ENCODE results near the gene CRYGD. TPM values are rescaled to one million over a fixed set of nuclear protein-coding genes. Genes with fewer than 3 reads are reported as not detected.
"Not testable (repeated sequence)": the region's sequence is repeated elsewhere in the genome, so short reads cannot be mapped to it uniquely, and the experiment has no call there.

Gene CRYGD
- total RNA-seq, 1 experiment from 2014 or later: 5.2 TPM

DNA sequence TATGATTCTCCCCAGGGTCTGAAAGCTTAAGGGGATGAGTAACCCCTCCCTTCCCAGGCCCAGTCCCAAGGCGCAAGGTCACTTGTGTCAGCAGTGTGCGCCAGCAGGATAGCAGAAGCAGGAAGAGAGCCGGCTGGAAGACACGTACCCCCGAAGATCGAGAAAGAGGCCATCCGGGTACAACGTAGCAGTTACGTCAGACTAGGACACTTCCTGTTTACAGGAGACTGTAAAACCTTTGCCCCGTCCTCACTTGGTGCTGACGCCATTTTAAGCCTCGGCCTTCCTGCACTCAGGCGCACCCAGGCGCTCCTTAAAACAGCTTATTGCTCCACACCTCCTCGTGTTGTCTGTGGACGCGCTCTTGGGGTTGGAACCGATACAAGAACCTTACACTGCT, 15.1 kb upstream of the CRYGD start:
- Histone ChIP-seq H3K4me3 (ENCODE audit: insufficient read depth, low read depth, low read length) (no peak overlapping the region), H3K36me3 (replicated peaks; ENCODE audit: control insufficient read depth, insufficient read depth, low read length) (no peaks in the 10 kb centered on the region), H3K27me3 (ENCODE audit: control insufficient read depth, insufficient read depth, low read length) (no peaks in the 10 kb centered on the region)
- DNase-seq: no peak

DNA sequence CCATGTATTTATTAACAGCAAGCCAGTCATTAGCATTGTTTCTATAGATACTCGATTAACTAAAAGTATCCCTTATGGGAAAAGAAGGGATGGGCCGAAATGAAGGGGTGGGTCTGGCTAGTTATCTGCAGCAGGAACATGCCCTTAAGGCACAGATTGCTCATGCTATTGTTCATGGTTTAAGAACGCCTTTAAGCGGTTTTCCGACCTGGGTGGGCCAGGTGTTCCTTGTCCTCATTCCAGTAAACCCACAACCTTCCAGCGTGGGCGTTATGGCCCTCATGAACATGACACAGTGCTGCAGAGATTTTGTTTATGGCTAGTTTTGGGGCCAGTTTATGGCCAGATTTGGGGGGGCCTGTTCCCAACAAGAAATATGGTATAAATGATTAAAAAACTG, 14.0 kb upstream of the CRYGD start:
- H3K36me3 ChIP-seq (replicated peaks; ENCODE audit: control insufficient read depth, insufficient read depth, low read length); DNase-seq; H3K4me3 ChIP-seq (ENCODE audit: insufficient read depth, low read depth, low read length): not testable (repeated sequence)

GRCh38 chr2:208136716-208137094, 12.4 kb upstream of the CRYGD start:
- H3K36me3 ChIP-seq (replicated peaks; ENCODE audit: control insufficient read depth, insufficient read depth, low read length): no peaks in the 10 kb centered on the region
- DNase-seq: no peak
- no peak overlapping the region for H3K4me3 ChIP-seq (ENCODE audit: insufficient read depth, low read depth, low read length)
- no peaks in the 10 kb centered on the region for H3K27me3 ChIP-seq (ENCODE audit: control insufficient read depth, insufficient read depth, low read length)

More for the DNA sequence above, 14.0 kb upstream of the CRYGD start:
- H3K27me3 ChIP-seq (ENCODE audit: control insufficient read depth, insufficient read depth, low read length): not testable (repeated sequence)

GRCh38 chr2:208135794-208136715, 11.7 kb upstream of the CRYGD start:
- Histone ChIP-seq H3K36me3 (replicated peaks; ENCODE audit: control insufficient read depth, insufficient read depth, low read length) (no peaks in the 10 kb centered on the region), H3K4me3 (ENCODE audit: insufficient read depth, low read depth, low read length) (no peak overlapping the region), H3K27me3 (ENCODE audit: control insufficient read depth, insufficient read depth, low read length) (no peaks in the 10 kb centered on the region)
- no peak for DNase-seq

DNA sequence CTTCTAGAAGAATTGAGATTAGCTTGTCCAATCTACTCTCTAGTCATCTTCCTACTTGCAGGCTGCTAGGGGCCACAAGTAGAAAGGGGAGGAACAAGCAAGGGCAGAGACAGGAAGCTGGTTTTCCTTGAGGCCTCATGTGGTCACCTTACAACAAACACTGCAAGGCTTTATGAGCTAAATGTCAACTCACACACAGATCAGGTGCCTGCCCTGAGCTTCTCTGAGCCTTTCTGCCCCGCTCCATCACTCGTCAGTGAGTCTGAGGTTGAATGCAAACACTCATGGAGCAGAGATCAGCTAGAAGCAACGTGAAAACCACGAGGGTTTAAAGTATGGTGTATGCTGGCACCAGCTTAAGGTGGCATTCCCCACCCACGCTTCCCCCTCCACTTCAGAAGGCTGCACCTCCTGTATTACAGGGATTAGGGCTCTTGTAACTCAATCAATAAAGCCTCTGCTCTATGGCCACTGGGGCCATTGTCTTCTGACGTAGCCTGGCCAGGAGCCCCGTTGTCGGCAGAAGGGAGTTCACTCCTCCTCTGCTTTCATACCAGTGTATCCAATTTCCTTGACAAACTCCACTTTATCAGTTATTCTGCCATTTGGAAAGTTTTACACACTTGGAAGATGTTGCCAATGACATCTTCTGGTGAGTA, 10.7 kb upstream of the CRYGD start:
- Histone ChIP-seq H3K4me3 (ENCODE audit: insufficient read depth, low read depth, low read length) (no peak overlapping the region), H3K36me3 (replicated peaks; ENCODE audit: control insufficient read depth, insufficient read depth, low read length) (no peaks in the 10 kb centered on the region), H3K27me3 (ENCODE audit: control insufficient read depth, insufficient read depth, low read length) (no peaks in the 10 kb centered on the region)
- DNase-seq: no peak

DNA sequence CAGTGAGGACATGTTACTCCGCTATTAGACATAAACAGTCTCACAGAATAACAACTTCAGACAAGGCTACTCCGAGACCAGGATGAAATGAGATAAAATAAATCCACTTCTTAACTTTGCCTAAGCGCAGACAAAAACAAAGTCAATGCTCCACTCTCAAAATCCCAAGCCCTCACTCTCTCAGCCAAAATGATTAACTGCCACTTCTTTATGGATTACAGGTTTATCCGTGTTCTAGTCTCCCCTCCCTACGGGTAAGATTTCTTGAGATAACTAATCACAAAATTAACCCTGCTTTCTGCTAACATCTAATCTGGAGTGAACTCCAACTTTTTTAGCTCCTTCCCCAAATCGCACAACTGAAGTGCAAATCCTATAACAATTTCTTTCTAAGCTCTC, 6.4 kb upstream of the CRYGD start:
- no peak for DNase-seq
- no peak overlapping the region for H3K4me3 ChIP-seq (ENCODE audit: insufficient read depth, low read depth, low read length)
- H3K27me3 ChIP-seq (ENCODE audit: control insufficient read depth, insufficient read depth, low read length): no peaks in the 10 kb centered on the region
- no peaks in the 10 kb centered on the region for H3K36me3 ChIP-seq (replicated peaks; ENCODE audit: control insufficient read depth, insufficient read depth, low read length)

DNA sequence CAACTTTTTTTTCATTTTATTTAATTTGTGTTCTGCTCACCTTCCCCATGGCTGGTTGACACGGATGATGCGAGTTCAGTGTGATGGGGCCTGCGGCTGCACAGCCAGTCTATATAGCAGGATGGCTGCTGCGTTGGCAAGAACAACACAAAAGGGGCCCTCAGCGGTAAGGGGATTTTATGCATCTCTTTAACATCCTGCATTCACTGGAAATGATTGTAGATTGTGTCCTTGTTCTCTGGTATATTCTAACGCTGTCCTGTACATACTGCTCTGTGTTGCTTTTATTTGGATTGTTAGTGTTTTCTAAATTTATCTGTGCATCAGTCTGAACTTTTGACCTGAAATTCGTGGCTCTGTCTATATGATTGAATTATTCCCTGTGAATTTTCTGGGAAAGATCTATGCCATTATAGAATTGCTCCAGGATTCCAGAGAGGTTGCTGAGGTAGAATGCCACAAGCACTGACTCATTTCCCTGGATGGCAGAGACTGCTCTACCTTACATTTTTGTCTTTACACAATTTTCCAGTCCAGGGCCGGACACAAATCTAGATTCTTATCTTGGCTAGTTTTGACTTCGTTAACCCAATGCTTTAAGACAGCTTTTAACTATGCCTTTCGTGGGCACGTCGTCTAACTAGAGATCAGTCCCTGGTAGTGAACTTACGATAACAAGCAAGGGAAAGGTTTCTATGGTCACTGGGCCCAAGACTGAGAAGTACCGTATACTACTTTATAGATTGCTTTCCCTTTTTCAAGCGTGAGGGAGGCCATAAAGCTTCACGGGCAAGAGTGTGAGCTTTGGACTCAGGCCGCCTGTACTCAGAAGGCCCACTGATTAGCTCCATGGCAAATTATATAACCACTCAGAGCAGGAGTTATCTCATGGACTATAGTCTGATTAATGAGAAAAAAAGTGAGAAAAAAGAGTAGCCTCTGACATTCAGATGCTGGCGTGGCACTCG, 5.7 kb upstream of the CRYGD start, which contains the start of gene CRYGC:
Gene CRYGC, minus strand, starts transcription at position 85 of the 968 bp plus-strand sequence. Its CDS starts 36 bp downstream, at position 49.
- DNase-seq: no peak
- Histone ChIP-seq H3K36me3 (replicated peaks; ENCODE audit: control insufficient read depth, insufficient read depth, low read length) (no peaks in the 10 kb centered on the region), H3K4me3 (ENCODE audit: insufficient read depth, low read depth, low read length) (no peak within 1 kb of the TSS), H3K27me3 (ENCODE audit: control insufficient read depth, insufficient read depth, low read length) (no peaks in the 10 kb centered on the region)

DNA sequence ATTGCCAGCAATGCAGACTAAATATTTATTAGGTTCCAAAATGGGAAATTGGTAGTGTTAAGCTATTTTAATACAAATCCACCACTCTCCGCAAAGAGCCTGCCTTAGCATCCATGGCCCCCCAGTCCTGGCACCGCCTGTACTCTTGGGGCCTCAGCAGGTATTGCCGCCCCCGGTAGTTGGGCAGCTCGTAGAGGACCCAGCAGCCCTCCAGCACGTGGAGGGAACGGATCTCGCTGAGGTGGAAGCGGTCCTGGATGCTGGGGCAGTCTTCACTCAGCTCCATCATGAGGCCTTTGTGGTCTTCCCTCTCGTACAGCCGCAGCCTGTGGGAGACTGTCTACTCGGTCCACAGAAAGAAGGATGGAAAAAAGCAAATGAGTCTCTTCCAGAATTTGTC, 3.8 kb upstream of the CRYGD start:
- DNase-seq: no peak
- H3K36me3 ChIP-seq (replicated peaks; ENCODE audit: control insufficient read depth, insufficient read depth, low read length): no peaks in the 10 kb centered on the region
- no peaks in the 10 kb centered on the region; the same call in 1 of the 2 replicates for H3K27me3 ChIP-seq (ENCODE audit: control insufficient read depth, insufficient read depth, low read length)
- H3K4me3 ChIP-seq (ENCODE audit: insufficient read depth, low read depth, low read length): no peak overlapping the region

DNA sequence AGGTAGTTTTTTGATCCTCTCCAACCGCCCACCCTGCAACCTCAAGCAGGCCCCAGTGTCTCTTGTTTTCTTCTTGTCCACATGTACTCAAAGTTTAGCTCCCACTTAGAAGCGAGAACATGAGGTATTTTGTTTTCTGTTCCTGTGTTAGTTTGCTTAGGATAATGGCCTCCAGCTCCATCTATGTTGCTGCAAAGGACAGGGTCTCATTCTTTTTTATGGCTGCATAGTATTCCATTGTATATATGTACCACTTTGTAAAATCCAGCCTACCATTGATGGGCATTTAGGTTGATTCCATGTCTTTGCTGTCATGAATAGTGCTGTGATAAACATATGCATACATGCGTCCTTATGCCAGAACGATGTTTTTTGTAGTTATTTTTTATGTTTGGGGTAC, 2.8 kb upstream of the CRYGD start:
- Histone ChIP-seq H3K4me3 (ENCODE audit: insufficient read depth, low read depth, low read length) (no peak overlapping the region), H3K36me3 (replicated peaks; ENCODE audit: control insufficient read depth, insufficient read depth, low read length) (no peaks in the 10 kb centered on the region), H3K27me3 (ENCODE audit: control insufficient read depth, insufficient read depth, low read length) (no peaks in the 10 kb centered on the region; the same call in 1 of the 2 replicates)
- no peak for DNase-seq

- no peak overlapping the region for H3K4me3 ChIP-seq (ENCODE audit: insufficient read depth, low read depth, low read length)
- no peaks in the 10 kb centered on the region; the same call in 1 of the 2 replicates for H3K27me3 ChIP-seq (ENCODE audit: control insufficient read depth, insufficient read depth, low read length)
- H3K36me3 ChIP-seq (replicated peaks; ENCODE audit: control insufficient read depth, insufficient read depth, low read length): no peaks in the 10 kb centered on the region
- DNase-seq: no peak
These were observed 927 bp upstream of the CRYGD start for GRCh38 chr2:208125251-208125650.

DNA sequence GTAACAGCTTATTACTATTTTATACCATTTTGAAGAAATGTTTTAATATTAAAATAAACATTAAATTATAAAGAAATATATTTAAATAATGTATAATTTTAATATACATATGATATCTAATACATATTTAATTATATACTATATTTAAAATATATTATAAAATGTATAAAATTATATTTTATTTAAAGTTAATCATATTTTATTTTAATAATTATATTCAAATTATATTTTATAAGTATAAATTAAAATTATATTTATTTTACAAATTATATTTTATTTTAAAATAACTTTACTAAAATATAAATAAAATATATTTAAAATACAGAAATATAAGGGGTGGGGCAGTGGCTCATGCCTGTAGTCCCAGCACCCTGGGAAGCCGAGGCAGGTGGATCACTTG, 2.1 kb downstream of the CRYGD start:
- Histone ChIP-seq H3K36me3 (replicated peaks; ENCODE audit: control insufficient read depth, insufficient read depth, low read length) (no peaks in the 10 kb centered on the region), H3K27me3 (ENCODE audit: control insufficient read depth, insufficient read depth, low read length) (no peaks in the 10 kb centered on the region; the same call in 1 of the 2 replicates), H3K4me3 (ENCODE audit: insufficient read depth, low read depth, low read length) (no peak overlapping the region)
- DNase-seq: no peak

GRCh38 chr2:208118918-208119317, 5.4 kb downstream of the CRYGD start:
- Histone ChIP-seq H3K27me3 (ENCODE audit: control insufficient read depth, insufficient read depth, low read length) (no peaks in the 10 kb centered on the region; the same call in 1 of the 2 replicates), H3K36me3 (replicated peaks; ENCODE audit: control insufficient read depth, insufficient read depth, low read length) (no peaks in the 10 kb centered on the region), H3K4me3 (ENCODE audit: insufficient read depth, low read depth, low read length) (no peak overlapping the region)
- DNase-seq: no peak

DNA sequence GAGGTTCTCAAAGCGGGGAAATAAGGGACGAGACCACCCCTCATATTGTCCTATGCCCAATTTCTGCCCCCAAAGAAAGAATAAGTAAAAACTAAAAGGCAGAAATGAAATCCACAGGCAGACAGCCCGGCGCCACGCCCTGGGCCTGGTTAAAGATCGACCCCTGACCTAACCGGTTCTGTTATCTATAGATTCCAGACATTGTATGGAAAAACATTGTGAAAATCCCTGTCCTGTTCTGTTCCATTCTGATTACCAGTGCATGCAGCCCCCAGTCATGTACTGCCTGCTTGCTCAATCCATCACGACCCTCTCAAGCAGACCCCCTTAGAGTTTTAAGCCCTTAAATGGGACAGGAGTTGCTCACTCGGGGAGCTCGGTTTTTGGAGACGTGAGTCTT, 6.9 kb downstream of the CRYGD start:
- not testable (repeated sequence) for H3K36me3 ChIP-seq (replicated peaks; ENCODE audit: control insufficient read depth, insufficient read depth, low read length); DNase-seq; H3K27me3 ChIP-seq (ENCODE audit: control insufficient read depth, insufficient read depth, low read length); H3K4me3 ChIP-seq (ENCODE audit: insufficient read depth, low read depth, low read length)

GRCh38 chr2:208112969-208113368, 11.4 kb downstream of the CRYGD start:
- H3K4me3 ChIP-seq (ENCODE audit: insufficient read depth, low read depth, low read length): no peak overlapping the region
- peak; percentile 82 for DNase-seq
- no peaks in the 10 kb centered on the region for H3K27me3 ChIP-seq (ENCODE audit: control insufficient read depth, insufficient read depth, low read length)
- no peaks in the 10 kb centered on the region for H3K36me3 ChIP-seq (replicated peaks; ENCODE audit: control insufficient read depth, insufficient read depth, low read length)

All from H7 (cell line).